ENCODE measurements around the gene ARPC5. TPM values are rescaled to one million over a fixed set of nuclear protein-coding genes. Genes with fewer than 3 reads are reported as not detected.

The ARPC5 gene
- polyA plus RNA-seq, 3 donors, result 110 to 1,089 (median 1,064) TPM

GRCh38 chr1:183605904-183606303, 29.7 kb downstream of the ARPC5 start:
- H3K27ac Mint-ChIP-seq, result peak overlapping the region; percentile 99 to 100 (median 100)
- Histone ChIP-seq H4K20me1 (ENCODE audit: insufficient read depth, low read length) (no peaks in the 10 kb centered on the region), H3K4me2 (replicated peaks; ENCODE audit: extremely low read depth, low read length, poor library complexity, severe bottlenecking) (no peak overlapping the region), H3K27me3 (ENCODE audit: control insufficient read depth in 2 of 2, insufficient read depth in 2 of 2, low read length in 2 of 2) (no peaks in the 10 kb centered on the region), H3K9ac (ENCODE audit: insufficient read depth, low read length, poor library complexity, severe bottlenecking) (no peak overlapping the region), H3K4me1 (ENCODE audit: control insufficient read depth in 1 of 2, insufficient read depth in 2 of 2, low read length in 2 of 2) (peaks cover 96 to 98% of the 10 kb centered on the region in 2 donors), H2AFZ (ENCODE audit: insufficient read depth, low read depth, low read length, poor library complexity, severe bottlenecking) (no peak overlapping the region), H3K4me3 (replicated peaks in 1 of 3; ENCODE audit: low read depth in 2 of 3, low read length in 3 of 3) (peak overlapping the region in 1 of 3 experiments; percentile 62), H3K36me3 (replicated peaks in 1 of 2; ENCODE audit: control insufficient read depth in 1 of 2, insufficient read depth in 2 of 2, low read length in 2 of 2) (no peaks in the 10 kb centered on the region), H3K79me2 (ENCODE audit: insufficient read depth, low read length) (peaks cover 40% of the 10 kb centered on the region), H3K27ac (ENCODE audit: low read depth in 1 of 2, low read length in 2 of 2) (peak overlapping the region; percentile 92 to 98), H3K9me3 (replicated peaks in 1 of 2; ENCODE audit: control insufficient read depth in 1 of 2, insufficient read depth in 1 of 2, low read length in 2 of 2) (no peaks in the 10 kb centered on the region)
- intact Hi-C loops (cut with micrococcal nuclease), result loop anchor here in 1 of 2 donors (2.0 kb wide), 1 partner anchor 15 kb away; the partner anchor contains the start of gene NCF2
- peak overlapping the region in 1 of 2 donors; percentile 4 for H3K4me3 Mint-ChIP-seq
- TF ChIP-seq, protein P1, sequence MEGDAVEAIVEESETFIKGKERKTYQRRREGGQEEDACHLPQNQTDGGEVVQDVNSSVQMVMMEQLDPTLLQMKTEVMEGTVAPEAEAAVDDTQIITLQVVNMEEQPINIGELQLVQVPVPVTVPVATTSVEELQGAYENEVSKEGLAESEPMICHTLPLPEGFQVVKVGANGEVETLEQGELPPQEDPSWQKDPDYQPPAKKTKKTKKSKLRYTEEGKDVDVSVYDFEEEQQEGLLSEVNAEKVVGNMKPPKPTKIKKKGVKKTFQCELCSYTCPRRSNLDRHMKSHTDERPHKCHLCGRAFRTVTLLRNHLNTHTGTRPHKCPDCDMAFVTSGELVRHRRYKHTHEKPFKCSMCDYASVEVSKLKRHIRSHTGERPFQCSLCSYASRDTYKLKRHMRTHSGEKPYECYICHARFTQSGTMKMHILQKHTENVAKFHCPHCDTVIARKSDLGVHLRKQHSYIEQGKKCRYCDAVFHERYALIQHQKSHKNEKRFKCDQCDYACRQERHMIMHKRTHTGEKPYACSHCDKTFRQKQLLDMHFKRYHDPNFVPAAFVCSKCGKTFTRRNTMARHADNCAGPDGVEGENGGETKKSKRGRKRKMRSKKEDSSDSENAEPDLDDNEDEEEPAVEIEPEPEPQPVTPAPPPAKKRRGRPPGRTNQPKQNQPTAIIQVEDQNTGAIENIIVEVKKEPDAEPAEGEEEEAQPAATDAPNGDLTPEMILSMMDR (IDR thresholded peaks at IDR 0.05), result no peak
- no peaks in the 10 kb centered on the region for H3K27me3 Mint-ChIP-seq (ENCODE audit: low read depth in 3 of 3)
- DNase-seq, result no peak
- 100% methylated on average over 2 of the region's 2 CpGs for WGBS (ENCODE audit: insufficient coverage)
- H3K4me1 Mint-ChIP-seq, result peaks cover 92% of the 10 kb centered on the region
- peaks cover 4 to 6% of the 10 kb centered on the region in 2 donors for H3K36me3 Mint-ChIP-seq
- H3K9me3 Mint-ChIP-seq, result peaks cover 0 to 1% (median 0%) of the 10 kb centered on the region in 7 donors

DNA sequence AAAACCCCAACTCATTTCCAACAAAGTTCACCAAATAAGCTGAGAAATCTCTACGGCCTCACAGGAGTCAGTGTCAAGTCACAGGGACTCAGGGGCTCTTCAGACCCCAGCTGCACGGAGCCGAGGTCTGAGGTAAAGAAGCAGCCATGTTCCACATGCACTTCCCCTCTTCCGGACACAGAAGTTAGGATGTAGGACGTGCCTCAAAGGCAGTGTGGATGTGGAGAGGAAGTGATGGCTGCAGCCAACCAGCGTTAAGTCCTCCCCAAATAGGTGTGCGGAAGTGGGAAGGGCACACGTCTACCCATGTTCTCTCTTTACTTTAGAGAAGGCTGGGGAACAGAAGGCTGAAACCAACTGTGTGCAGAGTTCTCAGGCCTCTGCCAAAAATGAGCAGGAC, 30.8 kb downstream of the ARPC5 start:
- TF ChIP-seq, protein P1 (IDR thresholded peaks at IDR 0.05), result no peak
- Histone ChIP-seq H2AFZ (ENCODE audit: insufficient read depth, low read depth, low read length, poor library complexity, severe bottlenecking) (no peak overlapping the region), H3K4me2 (replicated peaks; ENCODE audit: extremely low read depth, low read length, poor library complexity, severe bottlenecking) (peak overlapping the region; percentile 58), H3K4me3 (replicated peaks in 1 of 3; ENCODE audit: low read depth in 2 of 3, low read length in 3 of 3) (peak overlapping the region in 2 of 3 experiments; percentile 3 to 62), H3K27me3 (ENCODE audit: control insufficient read depth in 2 of 2, insufficient read depth in 2 of 2, low read length in 2 of 2) (no peaks in the 10 kb centered on the region), H4K20me1 (ENCODE audit: insufficient read depth, low read length) (no peaks in the 10 kb centered on the region), H3K9me3 (replicated peaks in 1 of 2; ENCODE audit: control insufficient read depth in 1 of 2, insufficient read depth in 1 of 2, low read length in 2 of 2) (no peaks in the 10 kb centered on the region), H3K9ac (ENCODE audit: insufficient read depth, low read length, poor library complexity, severe bottlenecking) (peak overlapping the region; percentile 66), H3K36me3 (replicated peaks in 1 of 2; ENCODE audit: control insufficient read depth in 1 of 2, insufficient read depth in 2 of 2, low read length in 2 of 2) (no peaks in the 10 kb centered on the region), H3K4me1 (ENCODE audit: control insufficient read depth in 1 of 2, insufficient read depth in 2 of 2, low read length in 2 of 2) (peaks cover 98 to 100% of the 10 kb centered on the region in 2 donors), H3K27ac (ENCODE audit: low read depth in 1 of 2, low read length in 2 of 2) (peak overlapping the region; percentile 92 to 98), H3K79me2 (ENCODE audit: insufficient read depth, low read length) (peaks cover 40% of the 10 kb centered on the region)
- peak overlapping the region; percentile 99 to 100 (median 100) for H3K27ac Mint-ChIP-seq
- intact Hi-C loops (cut with micrococcal nuclease), result loop anchor here in 1 of 2 donors (2.0 kb wide), 1 partner anchor 14 kb away; the partner anchor contains the start of gene NCF2
- peak in 2 of 3 donors; percentile 86 to 93 for DNase-seq
- peaks cover 93% of the 10 kb centered on the region for H3K4me1 Mint-ChIP-seq
- 0% methylated on average over 2 of the region's 8 CpGs for WGBS (ENCODE audit: insufficient coverage)
- H3K9me3 Mint-ChIP-seq, result peaks cover 0 to 3% (median 0%) of the 10 kb centered on the region in 7 donors
- peaks cover 6 to 10% of the 10 kb centered on the region in 2 donors for H3K36me3 Mint-ChIP-seq
- no peaks in the 10 kb centered on the region for H3K27me3 Mint-ChIP-seq (ENCODE audit: low read depth in 3 of 3)
- peak overlapping the region; percentile 47 to 67 for H3K4me3 Mint-ChIP-seq

Measured in CD14-positive monocyte (primary cell).